NCI-H1436 treated with DMSO at 0.1 percent for 48 hours (cell line): Measurements from ENCODE around the gene PMM1.
"Not testable (repeated sequence)": the region's sequence is repeated elsewhere in the genome, so short reads cannot be mapped to it uniquely, and the experiment has no call there.

ENCODE experiments used
- DNase-seq: peaks from one replicate; lab custom pipeline; 2025; lab: John Stamatoyannopoulos, UW

Gene PMM1

DNA sequence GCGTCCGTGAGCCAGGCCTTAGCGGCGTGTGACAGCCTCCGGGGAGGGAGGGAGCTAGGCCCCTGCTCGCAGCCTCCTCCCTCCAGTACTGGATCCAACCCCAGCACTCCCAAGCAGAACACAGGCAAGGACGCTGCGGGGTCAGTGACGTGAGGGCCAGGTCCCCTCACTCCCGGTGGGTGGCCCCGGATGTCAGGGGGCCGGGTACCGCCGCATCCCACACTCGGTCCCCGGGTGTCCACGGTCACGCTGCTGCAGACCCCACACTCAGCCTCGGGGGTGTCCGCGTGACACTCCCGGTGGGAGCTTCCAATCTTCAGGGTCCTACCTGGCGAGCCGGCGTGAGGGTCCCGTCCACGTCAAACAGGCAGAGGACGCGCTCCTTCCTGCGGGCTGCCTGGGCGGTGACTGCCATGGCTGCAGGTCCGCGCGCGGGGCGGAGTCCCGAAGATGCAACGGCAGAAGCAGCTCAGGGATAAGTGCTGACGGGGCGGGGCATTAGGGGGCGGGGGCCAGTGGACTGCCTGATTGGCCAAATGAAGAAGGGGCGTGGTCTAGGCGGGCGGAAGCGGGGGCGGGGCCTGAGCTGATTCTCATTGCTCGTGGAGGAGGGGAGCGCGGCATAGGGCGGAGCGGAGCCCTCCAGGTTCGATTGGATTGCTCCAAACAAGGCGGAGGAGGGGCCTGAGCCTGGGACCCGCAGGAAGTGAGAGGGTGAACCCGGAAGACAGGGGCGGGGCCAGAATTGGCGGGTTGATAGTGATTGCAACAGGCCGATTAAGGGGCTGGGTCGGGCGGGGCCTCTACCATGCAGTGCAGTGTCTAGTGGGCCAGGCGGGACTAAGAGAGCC, at the start of gene PMM1:
PMM1 (minus strand) TSS at position 450 of the 851 bp plus-strand sequence; CDS start at position 415, 35 bp downstream.
- DNase-seq: peak; percentile 98

DNA sequence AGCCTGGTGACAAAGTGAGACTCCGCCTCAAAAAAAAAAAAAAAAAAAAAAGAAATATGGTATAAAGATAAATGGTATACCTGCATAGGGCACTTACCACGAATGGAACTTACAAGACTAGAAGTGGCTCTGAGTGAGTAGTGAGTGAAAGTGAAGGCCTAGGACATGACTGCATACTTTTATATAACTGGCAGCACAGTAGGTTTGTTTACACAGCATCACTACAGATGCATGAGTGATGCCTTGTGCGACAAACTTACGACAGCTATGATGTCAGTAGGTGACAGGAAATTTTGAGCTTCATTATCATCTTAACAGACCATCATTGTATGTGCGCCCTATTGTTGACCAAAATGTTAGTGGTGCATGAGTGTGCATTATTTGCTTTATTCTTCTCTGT, 49.1 kb upstream of the PMM1 start:
- no peak for DNase-seq

DNA sequence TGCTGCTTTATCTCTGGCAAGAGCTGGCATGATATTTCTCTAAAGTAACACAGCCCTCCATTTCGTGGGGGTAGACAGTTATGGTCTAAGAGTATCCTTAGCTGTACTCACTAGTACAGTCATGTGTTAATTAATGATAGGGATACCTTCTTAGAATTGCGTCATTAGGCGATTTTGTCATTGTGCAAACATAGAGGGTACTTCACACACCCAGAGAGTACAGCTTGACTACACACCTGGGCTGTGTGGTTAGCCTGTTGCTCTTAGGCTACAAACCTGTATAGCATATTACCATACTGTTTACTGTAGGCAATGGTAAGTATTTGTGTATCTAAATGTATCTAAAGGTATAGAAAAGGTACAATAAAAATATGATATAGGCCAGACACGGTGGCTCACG, 48.5 kb upstream of the PMM1 start:
- DNase-seq: no peak

DNA sequence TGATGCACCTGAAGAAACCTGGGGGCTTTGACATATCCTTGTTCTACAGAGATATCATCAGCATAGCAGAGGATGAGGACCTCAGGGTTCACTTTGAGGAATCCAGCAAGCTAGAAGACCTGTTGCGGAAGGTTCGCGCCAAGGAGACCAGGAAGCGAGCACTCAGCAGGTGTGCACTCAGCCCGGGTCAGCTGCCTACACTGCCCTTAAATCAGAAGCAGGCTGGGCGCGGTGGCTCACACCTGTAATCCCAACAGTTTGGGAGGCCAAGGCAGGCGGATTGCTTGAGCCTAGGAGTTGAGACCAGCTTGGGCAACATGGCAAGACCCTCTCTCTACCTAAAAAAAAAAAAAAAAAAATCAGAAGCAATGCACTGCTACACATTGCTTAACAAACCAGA, 48.0 kb upstream of the PMM1 start:
- not testable (repeated sequence) for DNase-seq

DNA sequence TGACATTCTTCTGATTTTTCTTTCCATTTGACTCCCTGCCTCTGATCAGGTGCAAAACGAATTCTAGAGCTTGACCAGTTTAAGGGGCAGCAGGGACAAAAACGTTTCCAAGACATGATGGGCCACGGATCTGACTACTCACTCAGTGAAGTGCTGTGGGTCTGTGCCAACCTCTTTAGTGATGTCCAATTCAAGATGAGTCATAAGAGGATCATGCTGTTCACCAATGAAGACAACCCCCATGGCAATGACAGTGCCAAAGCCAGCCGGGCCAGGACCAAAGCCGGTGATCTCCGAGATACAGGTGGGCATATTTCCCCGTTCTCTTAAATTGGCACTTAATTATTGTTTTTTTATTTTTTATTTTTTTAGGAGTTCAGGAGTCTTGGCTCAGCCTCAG, 46.8 kb upstream of the PMM1 start:
- no peak for DNase-seq

DNA sequence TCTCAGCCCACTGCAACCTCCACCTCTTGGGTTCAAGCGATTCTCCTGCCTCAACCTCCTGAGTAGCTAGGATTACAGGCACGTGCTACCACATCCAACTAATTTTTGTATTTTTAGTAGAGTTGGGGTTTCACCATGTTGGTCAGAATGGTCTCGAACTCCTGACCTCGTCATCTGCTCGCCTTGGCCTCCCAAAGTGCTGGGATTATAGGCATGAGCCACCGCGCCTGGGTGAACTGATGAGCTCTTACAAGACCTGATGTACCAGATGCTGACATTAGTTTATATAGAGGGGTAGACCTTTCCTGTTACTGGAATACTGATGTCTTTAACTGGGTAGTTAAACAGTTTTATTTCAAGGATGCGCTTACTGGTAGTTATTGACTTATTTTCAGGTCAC, 45.0 kb upstream of the PMM1 start:
- DNase-seq: not testable (repeated sequence)

DNA sequence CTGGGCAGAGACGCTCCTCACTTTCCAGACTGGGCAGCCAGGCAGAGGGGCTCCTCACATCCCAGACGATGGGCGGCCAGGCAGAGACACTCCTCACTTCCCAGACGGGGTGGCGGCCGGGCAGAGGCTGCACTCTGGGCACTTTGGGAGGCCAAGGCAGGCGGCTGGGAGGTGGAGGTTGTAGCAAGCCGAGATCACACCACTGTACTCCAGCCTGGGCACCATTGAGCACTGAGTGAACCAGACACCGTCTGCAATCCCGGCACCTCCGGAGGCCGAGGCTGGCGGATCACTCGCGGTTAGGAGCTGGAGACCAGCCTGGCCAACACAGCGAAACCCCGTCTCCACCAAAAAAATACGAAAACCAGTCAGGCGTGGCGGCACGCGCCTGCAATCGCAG, 42.0 kb upstream of the PMM1 start:
- DNase-seq: not testable (repeated sequence)

DNA sequence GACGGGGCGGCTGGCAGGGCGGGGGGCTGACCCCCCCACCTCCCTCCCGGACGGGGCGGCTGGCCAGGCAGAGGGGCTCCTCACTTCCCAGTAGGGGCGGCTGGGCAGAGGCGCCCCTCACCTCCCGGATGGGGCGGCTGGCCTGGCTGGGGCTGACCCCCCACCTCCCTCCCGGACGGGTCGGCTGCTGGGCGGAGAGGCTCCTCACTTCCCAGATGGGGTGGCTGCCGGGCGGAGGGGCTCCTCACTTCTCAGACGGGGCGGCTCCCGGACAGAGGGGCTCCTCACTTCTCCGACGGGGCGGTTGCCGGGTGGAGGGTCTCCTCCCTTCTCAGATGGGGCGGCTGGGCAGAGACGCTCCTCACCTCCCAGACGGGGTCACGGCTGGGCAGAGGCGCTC, 41.5 kb upstream of the PMM1 start:
- DNase-seq: not testable (repeated sequence)

DNA sequence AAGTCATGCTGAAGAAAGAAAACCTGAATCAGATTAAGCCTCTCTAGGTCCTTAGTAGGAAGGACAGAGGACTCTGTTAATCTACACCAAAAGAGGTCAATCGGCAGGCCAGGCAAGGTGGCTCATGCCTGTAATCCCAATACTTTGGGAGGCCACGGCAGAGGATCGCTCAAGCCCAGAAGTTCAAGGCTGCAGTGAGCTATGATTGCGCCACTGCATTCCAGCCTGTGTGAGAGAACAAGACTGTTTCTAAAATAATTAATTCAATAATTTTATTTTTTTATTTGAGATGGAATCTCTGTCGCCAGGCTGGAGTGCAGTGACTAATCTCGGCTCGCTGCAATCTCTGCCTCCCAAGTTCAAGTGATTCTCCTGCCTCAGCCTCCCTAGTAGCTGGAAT, 35.9 kb upstream of the PMM1 start:
- DNase-seq: no peak

DNA sequence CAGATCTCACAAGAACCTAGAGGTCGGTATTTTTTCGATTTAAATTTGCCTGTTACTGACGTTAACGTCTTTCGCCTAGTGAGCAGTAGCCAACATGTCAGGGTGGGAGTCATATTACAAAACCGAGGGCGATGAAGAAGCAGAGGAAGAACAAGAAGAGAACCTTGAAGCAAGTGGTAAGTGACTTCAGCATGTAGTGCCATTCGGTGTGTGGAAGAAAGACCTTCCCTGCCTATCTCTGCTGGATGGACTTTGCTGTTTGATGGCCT, 32.2 kb upstream of the PMM1 start:
- no peak for DNase-seq

DNA sequence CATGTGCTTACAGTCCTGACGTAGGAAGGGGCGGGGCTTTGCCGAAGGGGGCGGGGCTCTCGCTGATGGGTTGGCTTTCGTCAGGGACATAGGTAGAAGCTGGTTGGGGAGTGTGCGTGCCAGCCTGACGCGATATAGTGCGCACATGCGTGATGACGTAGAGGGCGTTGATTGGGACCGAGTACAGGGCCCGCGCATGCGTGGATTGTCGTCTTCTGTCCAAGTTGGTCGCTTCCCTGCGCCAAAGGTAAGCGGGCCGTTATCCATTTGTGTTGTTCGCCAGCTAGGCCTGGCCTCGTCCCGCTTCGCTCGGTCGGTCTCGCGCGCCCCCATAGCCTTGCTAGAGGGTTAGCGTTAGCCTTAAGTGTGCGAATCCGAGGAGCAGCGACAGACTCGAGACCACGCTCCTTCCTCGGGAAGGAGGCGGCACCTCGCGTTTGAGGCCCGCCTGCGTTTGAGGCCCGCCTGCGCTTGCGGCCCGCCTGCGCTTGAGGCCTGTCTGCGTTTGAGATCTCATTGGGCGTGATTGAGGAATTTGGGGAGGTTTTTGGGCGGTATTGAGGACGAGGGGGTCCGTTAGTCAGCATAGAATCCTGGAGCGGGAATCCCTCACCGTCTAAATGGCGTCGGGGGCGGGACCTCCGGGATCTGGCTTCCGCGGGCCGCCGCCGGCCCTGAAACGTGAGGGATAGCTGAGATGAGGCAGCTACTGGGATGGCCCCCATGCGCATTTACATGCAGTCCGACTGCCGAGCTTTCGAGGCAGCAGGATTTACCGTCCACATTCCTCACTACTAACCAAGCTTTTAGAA, 31.7 kb upstream of the PMM1 start, which contains the start of gene XRCC6:
XRCC6 (plus strand) TSS at position 197 of the 812 bp plus-strand sequence. CDS start 710 bp downstream, outside the sequence.
- peak; percentile 98 for DNase-seq

DNA sequence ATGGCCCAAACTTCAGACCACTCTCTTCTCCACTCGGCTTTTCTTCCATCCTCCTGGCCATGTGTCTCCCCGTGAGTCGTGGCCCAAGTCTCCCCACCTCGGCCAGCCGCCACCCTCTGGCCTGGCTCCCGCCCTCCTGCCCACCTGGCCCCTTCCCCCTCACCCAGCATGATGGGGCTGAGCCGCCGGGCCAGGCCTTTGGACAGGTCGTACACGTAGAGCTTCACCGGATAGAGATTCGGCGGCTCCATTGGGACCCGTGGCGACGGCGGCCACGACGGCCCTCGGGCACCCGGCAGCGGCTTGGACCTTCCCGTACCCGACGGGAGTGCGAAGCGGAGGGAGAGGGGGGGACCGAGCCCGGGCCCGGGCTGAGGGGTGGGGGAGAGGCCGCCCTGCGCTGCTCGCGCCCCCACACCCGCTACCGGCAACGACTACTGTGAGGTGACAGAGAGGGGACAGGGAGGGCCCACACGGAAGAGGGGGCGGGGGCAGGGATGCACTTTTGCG, 31.0 kb upstream of the PMM1 start, which contains the start of gene DESI1:
DESI1 (minus strand) TSS at position 455 of the 510 bp plus-strand sequence; CDS start at position 251, 204 bp downstream.
- DNase-seq: no peak

DNA sequence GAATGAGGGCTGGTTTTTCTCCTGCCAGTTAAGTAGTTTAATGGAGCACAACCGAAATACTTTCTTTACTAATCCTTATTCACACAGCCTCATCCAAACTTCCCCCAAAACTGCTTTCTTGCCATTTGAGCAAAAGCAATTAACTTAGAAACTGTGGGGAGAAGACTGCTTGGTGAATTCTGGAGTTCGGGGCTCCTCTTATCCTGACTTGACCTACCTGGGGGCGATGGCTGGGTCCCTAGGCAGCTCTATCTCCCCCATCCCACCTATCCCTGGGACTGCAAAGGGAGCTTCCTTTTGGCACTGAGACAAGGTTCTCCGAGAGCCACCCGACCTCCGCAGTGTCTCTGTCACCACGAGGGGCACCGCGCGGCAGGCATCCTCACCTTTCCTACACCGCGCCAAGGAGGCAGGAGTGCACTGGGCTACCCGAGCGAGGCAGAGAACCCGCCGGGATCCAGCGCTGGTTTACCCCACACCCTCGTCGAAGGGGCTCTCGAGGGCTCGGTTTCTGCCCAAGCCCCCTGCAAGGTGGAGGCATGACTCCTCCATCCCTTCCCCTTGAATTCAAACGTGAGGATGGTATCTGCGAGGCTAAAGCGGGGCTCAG, 30.4 kb upstream of the PMM1 start:
- DNase-seq: no peak

DNA sequence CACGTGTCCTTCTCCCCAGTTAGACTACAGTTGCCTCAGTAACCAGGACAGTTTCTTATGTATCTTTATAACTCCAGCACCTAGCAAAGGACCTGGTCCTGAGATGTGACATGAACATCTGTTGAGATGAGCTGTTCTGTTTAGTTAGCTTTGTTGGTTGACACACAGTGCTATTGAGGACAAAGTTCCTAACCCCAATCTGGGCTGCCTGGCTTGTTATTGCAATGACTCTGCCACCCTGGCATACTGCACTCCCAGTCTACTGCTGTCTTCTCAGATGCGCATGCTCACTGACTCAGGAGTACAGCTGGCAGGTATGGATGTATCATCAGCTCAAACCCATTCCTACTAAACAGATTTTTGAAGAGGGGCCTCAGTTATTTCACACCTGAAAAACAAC, 23.8 kb upstream of the PMM1 start:
- no peak for DNase-seq

DNA sequence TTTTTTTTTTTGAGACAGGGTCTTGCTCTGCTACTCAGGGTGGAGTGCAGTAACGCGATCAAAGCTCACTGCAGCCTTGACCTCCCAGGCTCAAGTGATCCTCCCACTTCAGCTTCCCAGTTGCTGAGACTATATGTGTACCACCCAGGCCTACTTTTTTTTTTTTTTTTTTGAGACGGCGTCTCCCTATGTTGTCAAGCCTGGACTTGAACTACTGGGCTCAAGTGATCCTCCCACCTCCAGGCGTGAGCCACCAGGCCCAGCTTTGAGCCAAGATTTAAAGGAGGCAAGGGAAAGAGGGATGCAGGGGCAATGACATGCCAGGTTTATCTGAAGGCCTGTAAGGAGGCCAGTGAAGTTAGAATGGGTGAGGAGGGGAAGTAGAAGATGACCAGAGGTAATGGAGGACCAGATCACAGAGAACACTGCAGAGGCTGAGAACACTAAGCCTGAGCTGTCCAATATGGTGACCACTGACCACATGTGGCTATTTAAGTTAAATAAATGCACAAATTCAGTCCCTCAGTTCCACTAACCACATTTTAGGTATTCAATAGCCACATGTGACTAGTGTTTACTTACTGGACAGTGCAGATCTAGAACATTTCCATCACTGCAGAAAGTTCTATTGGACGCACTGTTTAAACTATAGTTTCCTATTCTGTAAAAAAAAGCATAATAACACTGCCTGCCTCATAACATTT, 23.1 kb upstream of the PMM1 start:
- DNase-seq: no peak

DNA sequence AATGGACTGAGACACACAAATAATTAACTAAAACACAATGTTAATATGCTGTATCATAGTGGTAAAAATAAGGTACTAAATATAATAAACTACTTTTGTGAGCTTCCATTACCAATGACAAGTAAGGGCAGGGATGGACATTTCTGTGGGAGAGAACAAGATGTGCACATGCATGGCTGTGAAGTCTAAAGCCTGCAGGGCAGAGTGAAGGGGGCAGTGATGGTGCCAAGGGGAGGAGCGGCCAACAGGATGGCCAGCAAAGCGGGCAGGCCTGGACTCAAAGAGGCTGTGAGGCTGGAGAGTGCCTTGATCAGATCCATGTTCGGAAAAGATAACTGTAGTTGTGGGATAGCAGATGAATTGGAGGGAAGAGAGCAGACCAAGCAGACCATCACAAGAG, 18.7 kb upstream of the PMM1 start:
- DNase-seq: no peak

DNA sequence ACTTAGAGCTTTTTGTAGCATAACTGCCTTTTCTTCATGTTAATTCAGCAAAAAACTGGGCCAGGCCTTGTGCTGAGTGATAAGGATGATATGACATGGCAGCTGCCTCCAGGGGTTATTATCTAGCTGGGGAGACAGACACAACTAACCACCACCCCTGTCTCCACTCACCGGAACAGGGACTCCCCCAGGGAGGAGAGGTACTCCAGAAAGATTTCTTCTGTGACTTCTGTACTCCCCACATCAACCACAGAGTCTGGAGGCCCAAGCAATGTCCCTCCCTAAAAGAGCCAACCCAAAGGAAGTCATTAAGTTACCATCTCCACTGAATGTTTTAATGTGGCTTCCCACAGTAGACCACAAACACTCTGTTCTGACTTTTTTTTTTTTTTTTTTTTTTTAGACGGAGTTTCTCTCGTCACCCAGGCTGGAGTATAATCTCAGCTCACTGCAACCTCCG, 14.3 kb upstream of the PMM1 start:
- no peak for DNase-seq

DNA sequence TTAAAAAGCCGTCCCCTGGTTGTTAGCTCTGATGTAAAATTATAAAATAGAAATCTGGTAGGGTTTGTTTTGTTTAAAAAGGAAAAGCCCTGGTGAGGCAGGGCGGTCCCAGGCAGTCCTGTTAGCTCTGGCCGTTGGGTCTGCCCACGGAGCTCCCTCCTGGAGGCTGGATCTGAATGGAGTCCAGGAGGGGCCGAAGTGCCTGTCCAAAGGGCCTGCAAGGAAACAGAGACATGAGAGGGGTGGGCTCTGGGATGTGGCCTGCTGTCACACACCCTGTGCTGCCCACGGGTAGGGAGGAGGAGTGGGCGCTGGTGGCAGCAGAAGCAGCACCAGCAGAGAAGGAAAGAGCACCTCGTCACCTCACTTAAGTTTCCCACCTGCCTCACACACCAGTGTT, 11.3 kb upstream of the PMM1 start:
- DNase-seq: no peak

DNA sequence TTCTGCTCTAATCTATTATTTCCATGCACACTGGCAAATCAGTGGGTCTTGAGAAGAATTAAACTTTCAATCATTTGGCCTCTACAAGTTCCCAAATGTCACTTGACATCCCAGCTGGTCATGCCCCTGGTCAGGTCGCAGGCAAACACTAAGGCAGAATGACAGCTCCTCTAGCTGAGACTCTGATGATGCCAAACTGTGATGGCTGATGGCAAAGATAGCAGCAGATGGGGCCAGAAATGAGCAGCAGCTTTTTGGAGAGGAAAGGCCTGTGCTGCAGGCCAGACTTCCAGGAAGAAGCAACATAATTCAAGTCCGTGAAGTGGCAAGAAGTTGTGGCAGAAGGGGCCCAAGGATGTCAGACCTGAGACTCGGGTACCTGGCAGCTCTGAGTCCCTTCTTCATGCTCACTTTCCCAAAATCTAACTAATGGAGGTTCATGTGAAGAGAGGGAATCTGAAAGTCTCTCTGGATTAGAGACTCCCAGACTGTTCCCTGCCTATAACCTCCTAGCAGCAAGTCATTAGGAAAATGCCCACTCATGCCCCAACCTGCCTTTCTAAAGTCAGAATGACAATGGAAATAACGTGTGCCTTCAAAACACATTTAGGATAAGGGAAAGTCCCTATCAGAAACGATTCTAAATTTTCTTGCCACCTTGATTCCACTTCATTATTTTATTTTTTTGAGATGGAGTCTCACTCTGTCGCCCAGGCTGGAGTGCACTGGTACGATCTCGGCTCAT, 9.4 kb upstream of the PMM1 start:
- no peak for DNase-seq

DNA sequence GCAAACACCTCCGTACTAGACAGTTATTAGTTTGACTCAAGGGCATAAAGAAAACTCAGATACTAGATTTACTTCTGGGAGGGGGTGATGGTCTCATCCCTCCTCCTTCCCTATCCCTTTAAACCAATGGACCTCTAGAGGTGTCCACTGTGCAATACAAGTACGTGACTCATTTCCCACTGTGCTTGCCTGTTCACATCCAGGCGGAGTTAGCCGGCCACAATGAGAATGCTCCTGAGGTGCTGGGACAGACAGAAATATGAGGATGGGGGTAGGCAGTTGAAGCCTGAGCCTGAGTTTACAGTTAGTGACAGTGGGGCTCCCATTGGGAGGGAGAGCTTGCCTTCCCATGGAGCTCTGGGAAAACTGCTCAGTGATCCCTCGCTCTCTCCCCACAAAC, 8.4 kb upstream of the PMM1 start:
- DNase-seq: no peak

DNA sequence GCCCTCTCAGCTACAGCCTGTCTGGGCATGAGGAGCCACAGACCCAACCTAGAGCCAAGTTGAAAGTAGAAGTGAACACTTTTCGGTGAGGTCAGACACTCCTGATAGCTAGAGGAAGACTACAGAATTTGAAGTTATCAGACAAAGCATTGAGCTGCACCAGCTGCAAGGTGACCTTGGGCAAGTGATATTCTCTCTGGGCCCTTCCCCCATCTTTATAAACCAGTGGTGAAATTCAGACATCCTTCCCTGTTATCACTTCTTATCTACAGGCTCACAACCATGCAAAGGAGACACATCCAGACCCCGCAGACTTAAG, 8.0 kb upstream of the PMM1 start:
- DNase-seq: no peak
